Stimulated activated CD8-positive, alpha-beta memory T cell treated with anti-CD3 and anti-CD28 coated beads, Interleukin-7, amount 100 ng/mL, for 4 hours (primary cell): ENCODE measurements around the gene LMF2.
"Not testable (repeated sequence)": the region's sequence is repeated elsewhere in the genome, so short reads cannot be mapped to it uniquely, and the experiment has no call there.

Experiments
- DNase-seq, 2 donors: peaks; one replicate each; pipeline ENCODE4 v3.0.0-alpha.2; 2020; ENCODE audit warnings: low read depth in 2 of 2

The LMF2 gene

DNA sequence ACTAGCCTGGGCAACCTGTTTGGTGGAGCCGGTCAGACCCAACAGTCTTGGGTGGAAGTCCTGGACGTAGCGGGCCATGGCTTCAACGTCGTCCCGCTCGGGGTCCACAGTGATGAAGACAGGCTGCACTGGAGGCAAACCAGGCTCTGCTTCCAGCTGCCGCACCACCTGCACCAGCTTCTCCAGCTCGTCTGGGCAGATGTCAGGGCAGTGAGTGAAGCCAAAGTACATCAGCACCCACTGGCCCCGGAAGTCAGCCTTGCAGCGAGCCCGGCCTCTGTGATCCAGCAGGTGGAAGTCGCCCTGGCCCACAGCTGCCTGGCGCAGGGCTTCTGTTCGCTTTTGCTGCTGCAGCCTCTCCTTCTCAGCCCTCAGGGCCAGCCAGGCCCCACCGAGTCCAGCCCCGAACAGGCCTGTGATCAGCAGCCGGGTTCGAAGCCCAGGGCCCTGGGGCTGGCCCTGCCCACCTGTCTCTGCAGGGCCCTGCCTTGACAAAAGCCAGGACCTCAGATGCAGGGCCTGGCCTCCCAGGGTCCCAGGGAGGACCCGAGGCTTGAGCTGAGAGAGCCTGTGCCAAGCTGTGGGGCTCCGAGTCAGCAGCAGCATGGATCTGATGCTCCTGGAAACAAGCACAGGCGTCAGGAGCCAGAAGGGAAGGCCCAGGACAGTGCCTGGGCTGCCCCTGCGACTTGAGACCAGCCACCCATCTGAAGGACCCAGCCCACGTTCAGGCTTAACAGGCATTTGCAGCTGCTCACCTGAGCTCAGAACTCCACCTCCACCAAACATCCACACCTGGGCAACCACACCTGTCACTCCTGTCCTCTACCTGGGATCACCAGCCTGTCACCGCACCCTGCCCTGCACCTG is 16.5 kb upstream of the LMF2 start:
- DNase-seq, result no peak

GRCh38 chr22:50523458-50523805 is 15.9 kb upstream of the LMF2 start:
- no peak for DNase-seq

DNA sequence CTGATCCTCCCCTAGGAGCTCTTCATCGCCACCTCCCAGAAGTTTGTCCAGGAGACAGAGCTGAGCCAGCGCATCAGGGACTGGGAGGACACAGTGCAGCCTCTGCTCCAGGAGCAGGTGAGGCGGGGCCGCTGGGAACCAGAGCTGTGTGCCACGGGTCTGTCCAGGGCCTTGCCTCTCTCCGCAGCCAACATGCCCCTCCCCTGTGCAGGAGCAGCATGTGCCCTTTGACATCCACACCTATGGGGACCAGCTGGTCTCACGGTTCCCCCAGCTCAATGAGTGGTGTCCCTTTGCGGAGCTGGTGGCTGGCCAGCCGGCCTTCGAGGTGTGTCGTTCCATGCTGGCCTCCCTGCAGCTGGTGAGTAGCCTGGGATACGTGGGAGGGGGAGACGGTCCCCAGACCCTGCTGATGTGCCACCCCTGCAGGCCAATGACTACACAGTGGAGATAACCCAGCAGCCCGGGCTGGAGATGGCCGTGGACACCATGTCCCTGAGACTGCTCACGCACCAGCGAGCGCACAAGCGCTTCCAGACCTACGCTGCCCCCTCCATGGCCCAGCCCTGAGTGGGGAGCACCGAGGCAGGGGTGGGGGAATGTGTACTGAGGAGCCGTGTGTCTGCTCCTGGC is 15.4 kb upstream of the LMF2 start:
- DNase-seq, result no peak

- no peak for DNase-seq
Measured at GRCh38 chr22:50522208-50522805, 14.8 kb upstream of the LMF2 start.

- no peak for DNase-seq
Measured at GRCh38 chr22:50521710-50522109, 14.2 kb upstream of the LMF2 start.

GRCh38 chr22:50520826-50521453 is 13.4 kb upstream of the LMF2 start:
- DNase-seq, result no peak

DNA sequence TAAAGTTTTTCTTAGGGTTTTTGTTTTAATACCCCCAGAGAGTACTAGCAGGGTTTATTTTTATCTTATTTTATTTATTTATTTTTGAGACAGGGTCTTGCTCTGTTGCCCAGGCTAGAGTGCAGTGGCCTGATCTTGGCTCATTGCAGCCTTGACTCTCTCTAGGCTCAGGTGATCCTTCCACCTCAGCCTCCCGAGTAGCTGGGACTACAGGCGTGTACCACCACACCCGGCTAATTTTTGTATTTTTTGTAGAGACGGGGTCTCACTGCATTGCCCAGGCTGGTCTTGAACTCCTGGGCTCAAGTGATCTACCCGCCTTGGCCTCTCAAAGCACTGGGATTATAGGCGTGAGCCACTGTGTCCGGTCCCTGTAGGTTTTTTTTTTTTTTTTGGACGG is 12.7 kb upstream of the LMF2 start:
- DNase-seq, result not testable (repeated sequence)

- no peak for DNase-seq
Measured at GRCh38 chr22:50519151-50519550, 11.6 kb upstream of the LMF2 start.

GRCh38 chr22:50518606-50519005 is 11.1 kb upstream of the LMF2 start:
- DNase-seq, result no peak

GRCh38 chr22:50517495-50518260 is 10.2 kb upstream of the LMF2 start:
- no peak for DNase-seq

DNA sequence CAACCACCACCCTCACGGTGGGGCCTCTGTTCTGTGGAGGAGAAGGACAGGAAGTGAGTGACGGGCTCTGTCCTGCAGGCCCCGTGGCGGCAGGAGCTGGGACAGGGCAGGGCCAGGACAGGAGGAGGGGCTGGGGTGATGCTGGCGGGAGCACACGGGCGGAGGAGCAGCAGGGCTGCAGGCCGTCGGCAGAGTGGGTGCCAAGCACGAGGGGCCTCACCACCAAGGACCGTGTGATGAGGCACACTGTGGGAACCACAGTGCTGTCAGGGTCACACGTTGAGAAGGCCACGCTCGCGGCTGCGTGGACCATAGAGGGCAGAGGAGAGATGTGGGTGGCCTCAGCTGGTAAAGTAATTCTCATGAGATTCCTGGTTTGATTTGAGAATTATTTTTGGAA is 9.4 kb upstream of the LMF2 start:
- DNase-seq, result no peak

DNA sequence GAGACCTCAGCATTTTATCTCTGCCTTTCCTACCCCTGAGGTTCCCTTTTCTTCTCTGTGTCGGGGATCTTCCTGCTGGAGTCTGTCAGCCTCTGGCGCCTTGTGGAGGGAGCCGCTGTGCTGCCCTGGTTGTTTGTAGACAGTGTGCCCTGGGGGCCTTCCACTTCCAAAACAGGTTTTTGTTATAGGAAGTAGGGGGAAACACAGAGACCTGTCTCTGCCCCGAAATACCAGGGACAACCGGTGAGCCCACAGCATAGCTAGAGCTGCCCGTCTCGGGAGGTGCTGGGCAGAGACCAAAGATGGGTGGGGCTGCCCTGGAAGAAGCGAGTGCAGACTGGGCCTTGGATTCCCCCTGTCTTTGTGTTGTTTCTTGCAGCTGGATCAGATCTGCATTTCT is 8.6 kb upstream of the LMF2 start:
- no peak for DNase-seq

DNA sequence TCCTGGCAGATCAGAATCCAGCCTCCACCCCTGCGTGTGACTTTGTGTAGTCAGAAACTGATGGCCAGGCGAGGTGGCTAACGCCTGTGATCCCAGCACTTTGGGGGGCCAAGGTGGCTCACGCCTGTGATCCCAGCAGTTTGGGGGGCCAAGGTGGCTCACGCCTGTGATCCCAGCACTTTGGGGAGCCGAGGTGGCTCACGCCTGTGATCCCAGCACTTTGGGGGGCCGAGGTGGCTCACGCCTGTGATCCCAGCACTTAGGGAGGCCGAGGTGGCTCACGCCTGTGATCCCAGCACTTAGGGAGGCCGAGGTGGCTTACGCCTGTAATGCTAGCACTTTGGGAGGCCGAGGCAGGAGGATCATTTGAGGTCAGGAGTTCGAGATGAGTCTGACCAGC is 5.7 kb upstream of the LMF2 start:
- DNase-seq, result no peak

DNA sequence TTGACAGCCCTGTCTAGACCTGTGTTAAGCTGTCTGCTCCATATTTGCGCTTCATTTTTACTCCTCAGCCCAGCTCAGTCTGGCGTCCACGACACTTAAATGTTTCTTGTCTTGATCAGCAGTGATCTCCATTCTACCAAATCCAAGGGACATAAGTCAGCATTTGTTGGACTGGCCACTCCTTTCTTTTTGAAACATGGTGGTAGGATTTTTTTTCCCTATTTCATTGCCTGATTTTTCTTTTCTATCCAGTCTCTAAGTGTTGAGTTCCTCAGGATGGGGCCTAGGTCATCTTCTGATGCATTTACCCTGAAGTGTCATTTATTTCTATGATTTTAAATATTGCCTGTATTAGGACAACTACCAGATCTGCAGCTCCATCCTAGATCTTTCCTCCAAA is 1.4 kb upstream of the LMF2 start:
- DNase-seq, result no peak

DNA sequence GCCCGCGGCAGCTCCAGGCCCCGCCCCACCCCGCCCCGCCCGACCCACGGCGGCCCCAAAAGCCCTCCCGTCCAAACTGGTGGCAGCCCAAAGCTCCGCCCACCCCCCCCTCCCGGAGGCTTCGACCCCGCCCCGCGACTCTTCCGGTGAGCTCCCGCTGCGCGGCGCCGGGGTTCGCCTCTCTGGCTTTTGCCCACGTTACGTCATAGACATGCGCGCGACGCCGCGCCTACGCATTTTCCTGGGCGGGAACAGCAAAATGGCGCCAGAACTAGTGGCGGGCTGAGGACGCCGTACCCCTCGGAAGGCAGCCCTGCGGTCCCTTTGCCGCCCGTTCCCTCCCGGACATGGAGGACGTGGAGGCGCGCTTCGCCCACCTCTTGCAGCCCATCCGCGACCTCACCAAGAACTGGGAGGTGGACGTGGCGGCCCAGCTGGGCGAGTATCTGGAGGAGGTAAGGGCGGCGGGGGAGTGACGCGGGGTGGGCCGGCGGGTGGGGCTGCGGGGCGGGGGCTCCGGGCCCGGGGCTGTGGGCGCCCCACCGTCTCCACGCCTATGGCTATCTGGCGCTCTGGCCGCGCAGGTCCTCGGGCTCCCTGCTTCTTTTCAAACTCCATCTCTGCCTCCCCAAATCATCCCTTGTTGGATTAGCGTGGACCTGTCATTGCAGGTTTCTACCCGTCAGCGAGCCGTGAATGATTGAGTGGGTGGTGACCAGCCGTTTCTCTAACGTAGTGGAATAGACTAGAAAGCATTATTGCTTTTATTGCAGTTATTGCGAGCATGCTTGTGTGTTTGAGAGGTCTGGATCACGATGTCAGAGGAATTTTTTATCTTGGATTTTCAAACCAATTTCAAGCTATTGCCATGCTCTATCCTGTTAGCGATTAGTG is 736 bp upstream of the LMF2 start, which contains the start of gene NCAPH2:
Gene NCAPH2 (plus strand): TSS at position 234 of the 894 bp plus-strand sequence. CDS start 114 bp downstream, at position 348.
- DNase-seq, result peak; percentile 96

GRCh38 chr22:50506611-50507420 is 686 bp downstream of the LMF2 start:
- DNase-seq, result no peak

- no peak for DNase-seq
Measured at GRCh38 chr22:50505776-50506610, 1.5 kb downstream of the LMF2 start.

DNA sequence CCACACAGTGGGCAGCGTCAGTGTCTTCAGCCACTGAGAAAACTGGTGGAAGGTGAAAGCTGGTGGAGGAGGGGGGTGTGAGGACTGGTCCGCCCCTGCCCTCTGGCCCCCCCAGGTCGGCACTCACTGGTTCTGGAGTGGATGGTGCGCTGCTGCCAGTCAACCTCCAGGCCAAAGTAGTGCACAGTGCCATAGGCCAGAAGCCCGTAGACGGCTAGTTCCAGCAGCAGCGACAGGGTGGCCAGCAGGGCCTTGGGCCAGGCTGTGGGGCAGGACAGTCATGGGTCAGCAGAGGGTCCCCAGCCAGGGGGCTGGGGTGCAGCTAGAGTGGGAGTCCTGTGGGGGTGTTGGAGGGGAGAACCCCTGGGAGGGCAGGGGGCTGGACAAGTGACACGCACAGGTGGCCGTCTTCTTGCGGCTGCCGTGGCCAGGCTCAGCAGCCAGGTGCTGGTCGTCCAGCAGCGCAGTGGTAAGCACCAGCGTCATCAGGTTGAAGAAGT is 2.2 kb downstream of the LMF2 start:
- DNase-seq, result no peak
